Fibroblast of mammary gland (primary cell): Measurements from ENCODE around the gene ZNF862.

Source experiments
- DNase-seq: peaks from one replicate; pipeline ENCODE4 v3.0.0-alpha.2; 2010; ENCODE audit warnings: low read depth
- H3K4me3 ChIP-seq: 2 replicates; pipeline ENCODE4 v1.5.1; 2011; ENCODE audit warnings: low read depth, mild to moderate bottlenecking, low read length, moderate library complexity; ENCODE audit not compliant: control insufficient read depth
- CTCF ChIP-seq: conservative IDR thresholded peaks from 2 replicates; pipeline ENCODE4 v1.5.1; 2011; ENCODE audit warnings: low read depth, low read length, inconsistent platforms; ENCODE audit not compliant: control insufficient read depth, insufficient read depth

ZNF862 gene

GRCh38 chr7:149823631-149824199 is 14.5 kb upstream of the ZNF862 start:
- no peak overlapping the region for H3K4me3 ChIP-seq
- no peak for DNase-seq
- no peak for TF ChIP-seq CTCF

- no peak for TF ChIP-seq CTCF
Measured at GRCh38 chr7:149824301-149824741, 13.9 kb upstream of the ZNF862 start.

GRCh38 chr7:149824748-149825566 is 13.2 kb upstream of the ZNF862 start:
- TF ChIP-seq CTCF: no peak
- no peak for DNase-seq
- no peak overlapping the region for H3K4me3 ChIP-seq

More at GRCh38 chr7:149824301-149824741, 13.9 kb upstream of the ZNF862 start:
- H3K4me3 ChIP-seq: no peak overlapping the region
- no peak for DNase-seq

- no peak for DNase-seq
- H3K4me3 ChIP-seq: no peak overlapping the region
- no peak for TF ChIP-seq CTCF
Measured at GRCh38 chr7:149825567-149826343, 12.4 kb upstream of the ZNF862 start.

GRCh38 chr7:149826344-149827088 is 11.7 kb upstream of the ZNF862 start:
- TF ChIP-seq CTCF: no peak
- no peak overlapping the region for H3K4me3 ChIP-seq
- no peak for DNase-seq

- no peak for DNase-seq
- no peak overlapping the region for H3K4me3 ChIP-seq
- no peak for TF ChIP-seq CTCF
Measured at GRCh38 chr7:149827089-149827981, 10.8 kb upstream of the ZNF862 start.
